ENCODE results near the gene TPM1. TPM values are rescaled to one million over a fixed set of nuclear protein-coding genes. Genes with fewer than 3 reads are reported as not detected.
"Not testable (repeated sequence)": the region's sequence is repeated elsewhere in the genome, so short reads cannot be mapped to it uniquely, and the experiment has no call there.

Gene TPM1
- total RNA-seq, 1 donor from 2014 or later = 4,149 TPM

DNA sequence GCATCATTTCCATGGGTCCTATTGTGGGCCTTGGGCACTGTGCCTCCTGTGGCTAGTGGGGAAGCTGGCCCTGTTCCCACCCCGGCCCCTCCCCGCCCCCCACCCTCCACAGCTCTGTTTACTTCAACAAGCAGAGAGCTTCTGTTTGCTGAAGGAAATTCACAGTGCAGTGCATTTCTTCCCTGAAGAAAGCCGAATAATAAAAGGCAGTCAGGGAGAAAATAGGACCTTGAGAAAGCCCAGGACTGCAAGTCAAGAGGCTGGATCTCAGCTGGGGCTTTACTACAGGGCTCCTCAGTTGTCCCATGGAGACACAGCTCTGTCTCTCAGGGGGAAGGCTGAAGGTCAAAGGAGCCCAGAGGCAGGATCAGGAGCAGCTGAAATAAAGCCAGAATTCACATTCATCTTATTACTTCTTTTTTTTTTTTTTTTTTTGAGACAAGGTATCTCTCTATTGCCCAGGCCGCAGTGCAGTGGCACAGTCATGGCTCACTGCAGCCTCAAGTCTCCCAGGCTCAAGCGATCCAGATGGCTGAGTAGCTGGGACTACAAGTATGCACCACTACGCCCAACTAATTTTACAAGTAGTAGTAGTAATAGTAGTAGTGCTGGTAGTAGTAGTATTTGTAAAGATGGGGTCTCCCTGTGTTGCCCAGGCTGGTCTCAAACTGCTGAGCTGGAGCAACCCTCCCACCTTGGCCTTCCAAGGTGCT lies 46.1 kb downstream of the TPM1 start:
- Histone ChIP-seq H3K36me3 (ENCODE audit: control insufficient read depth in 3 of 3, insufficient read depth in 3 of 3, low read length in 3 of 3) (no peaks in the 10 kb centered on the region), H3K9ac (ENCODE audit: low read depth in 1 of 3, low read length in 3 of 3) (no peak overlapping the region), H3K4me3 (ENCODE audit: low read length in 3 of 3) (no peak overlapping the region), H3K27me3 (ENCODE audit: control insufficient read depth in 3 of 3, insufficient read depth in 3 of 3, low read length in 3 of 3) (peaks cover 0 to 2% (median 0%) of the 10 kb centered on the region in 3 donors), H3K27ac (ENCODE audit: low read depth, low read length) (no peak overlapping the region), H3K4me1 (ENCODE audit: control insufficient read depth in 3 of 3, insufficient read depth in 3 of 3, low read length in 3 of 3) (peaks cover 5 to 9% (median 8%) of the 10 kb centered on the region in 3 donors), H3K9me3 (ENCODE audit: control insufficient read depth in 3 of 3, low read length in 3 of 3) (no peaks in the 10 kb centered on the region)

DNA sequence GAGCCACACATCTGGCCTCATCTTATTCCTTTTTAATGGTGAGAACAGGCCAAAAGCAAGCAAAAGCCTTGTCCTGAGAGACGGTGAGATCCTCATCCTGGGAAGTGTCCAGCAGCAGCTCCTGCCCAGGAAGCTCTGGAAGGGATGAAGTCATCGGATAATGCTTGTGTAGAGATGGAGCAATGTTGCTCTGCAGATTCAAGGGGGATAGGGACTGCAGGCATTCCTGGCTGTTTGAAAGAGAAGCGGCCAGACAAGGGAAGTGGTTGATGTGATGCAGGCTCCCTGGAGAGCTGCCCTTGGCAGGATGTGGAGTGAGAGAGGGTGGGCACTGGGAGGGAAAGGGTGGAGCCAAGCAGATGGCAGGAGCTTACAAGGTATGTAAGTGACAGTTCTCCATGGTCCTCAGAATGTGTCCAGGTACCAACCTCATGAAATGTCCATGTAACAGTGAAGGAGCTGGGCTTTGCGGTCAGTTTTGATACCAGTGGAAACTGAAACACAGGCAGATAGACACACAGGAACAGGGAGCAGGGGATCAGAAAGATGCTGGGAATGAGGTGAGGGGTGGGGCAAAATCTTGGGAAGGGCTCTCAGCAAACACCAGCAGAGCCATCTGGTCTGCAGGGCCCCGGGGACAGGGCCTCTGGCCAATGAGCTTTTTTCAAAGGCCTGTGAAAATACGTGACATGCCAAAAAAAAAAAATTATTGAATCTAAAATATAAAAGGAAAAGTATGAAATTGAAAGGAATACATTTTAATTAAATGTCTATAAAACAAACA lies 46.9 kb downstream of the TPM1 start:
- Histone ChIP-seq H3K4me3 (ENCODE audit: low read length in 3 of 3) (no peak overlapping the region), H3K9ac (ENCODE audit: low read depth in 1 of 3, low read length in 3 of 3) (no peak overlapping the region), H3K36me3 (ENCODE audit: control insufficient read depth in 3 of 3, insufficient read depth in 3 of 3, low read length in 3 of 3) (no peaks in the 10 kb centered on the region), H3K9me3 (ENCODE audit: control insufficient read depth in 3 of 3, low read length in 3 of 3) (no peaks in the 10 kb centered on the region), H3K27ac (ENCODE audit: low read depth, low read length) (no peak overlapping the region), H3K4me1 (ENCODE audit: control insufficient read depth in 3 of 3, insufficient read depth in 3 of 3, low read length in 3 of 3) (peaks cover 5 to 13% (median 9%) of the 10 kb centered on the region in 3 donors), H3K27me3 (ENCODE audit: control insufficient read depth in 3 of 3, insufficient read depth in 3 of 3, low read length in 3 of 3) (peaks cover 0 to 2% (median 0%) of the 10 kb centered on the region in 3 donors)

DNA sequence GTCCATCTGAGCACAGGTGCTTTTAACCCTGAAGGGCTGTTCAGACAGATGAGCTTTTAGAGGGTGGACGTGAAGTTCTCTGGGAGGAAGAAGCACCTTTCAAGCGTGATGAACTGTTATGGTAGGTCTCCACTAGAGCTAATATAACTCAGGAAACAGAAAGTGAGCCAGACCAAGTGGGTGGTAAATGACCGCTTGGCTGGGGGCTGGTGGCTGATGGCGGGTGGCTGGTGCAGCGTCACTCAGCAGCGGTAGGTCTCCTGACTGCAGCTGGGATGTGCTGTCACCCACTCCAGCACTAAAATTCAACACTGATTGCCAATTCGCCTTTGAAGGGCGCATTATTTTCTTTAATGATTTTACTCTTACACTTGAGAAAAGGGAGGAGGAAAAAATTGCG lies 47.9 kb downstream of the TPM1 start:
- no peak overlapping the region for H3K27ac ChIP-seq (ENCODE audit: low read depth, low read length)
- H3K4me1 ChIP-seq (ENCODE audit: control insufficient read depth in 3 of 3, insufficient read depth in 3 of 3, low read length in 3 of 3) = peaks cover 8 to 16% (median 9%) of the 10 kb centered on the region in 3 donors
- H3K9ac ChIP-seq (ENCODE audit: low read depth in 1 of 3, low read length in 3 of 3) = no peak overlapping the region
- H3K27me3 ChIP-seq (ENCODE audit: control insufficient read depth in 3 of 3, insufficient read depth in 3 of 3, low read length in 3 of 3) = peaks cover 0 to 2% (median 0%) of the 10 kb centered on the region in 3 donors
- no peaks in the 10 kb centered on the region for H3K36me3 ChIP-seq (ENCODE audit: control insufficient read depth in 3 of 3, insufficient read depth in 3 of 3, low read length in 3 of 3)
- no peaks in the 10 kb centered on the region for H3K9me3 ChIP-seq (ENCODE audit: control insufficient read depth in 3 of 3, low read length in 3 of 3)
- no peak overlapping the region for H3K4me3 ChIP-seq (ENCODE audit: low read length in 3 of 3)

DNA sequence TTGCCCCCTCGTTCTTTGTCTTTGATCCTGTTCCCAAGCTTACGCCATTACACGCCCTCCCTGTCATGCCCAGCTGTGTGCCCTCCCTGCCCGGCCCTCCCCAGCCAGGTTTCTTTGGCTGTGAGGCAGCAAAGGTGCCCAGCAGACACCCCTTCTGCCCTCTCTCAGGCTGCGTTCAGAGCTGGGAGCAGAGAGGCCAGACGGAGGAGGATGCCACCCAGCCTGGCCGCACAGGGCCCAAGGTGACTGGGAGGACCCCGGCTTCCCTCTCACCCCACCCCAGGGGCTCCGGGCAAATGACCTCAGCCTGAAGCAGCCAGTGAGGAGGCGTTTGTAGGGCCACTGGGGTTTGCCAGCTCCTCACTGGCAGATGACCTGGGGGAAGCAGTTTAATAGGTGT lies 48.3 kb downstream of the TPM1 start:
- peaks cover 8 to 16% (median 9%) of the 10 kb centered on the region in 3 donors for H3K4me1 ChIP-seq (ENCODE audit: control insufficient read depth in 3 of 3, insufficient read depth in 3 of 3, low read length in 3 of 3)
- no peak overlapping the region for H3K4me3 ChIP-seq (ENCODE audit: low read length in 3 of 3)
- no peaks in the 10 kb centered on the region for H3K9me3 ChIP-seq (ENCODE audit: control insufficient read depth in 3 of 3, low read length in 3 of 3)
- no peaks in the 10 kb centered on the region for H3K36me3 ChIP-seq (ENCODE audit: control insufficient read depth in 3 of 3, insufficient read depth in 3 of 3, low read length in 3 of 3)
- H3K27me3 ChIP-seq (ENCODE audit: control insufficient read depth in 3 of 3, insufficient read depth in 3 of 3, low read length in 3 of 3) = peaks cover 0 to 2% (median 0%) of the 10 kb centered on the region in 3 donors
- no peak overlapping the region for H3K9ac ChIP-seq (ENCODE audit: low read depth in 1 of 3, low read length in 3 of 3)
- H3K27ac ChIP-seq (ENCODE audit: low read depth, low read length) = no peak overlapping the region

DNA sequence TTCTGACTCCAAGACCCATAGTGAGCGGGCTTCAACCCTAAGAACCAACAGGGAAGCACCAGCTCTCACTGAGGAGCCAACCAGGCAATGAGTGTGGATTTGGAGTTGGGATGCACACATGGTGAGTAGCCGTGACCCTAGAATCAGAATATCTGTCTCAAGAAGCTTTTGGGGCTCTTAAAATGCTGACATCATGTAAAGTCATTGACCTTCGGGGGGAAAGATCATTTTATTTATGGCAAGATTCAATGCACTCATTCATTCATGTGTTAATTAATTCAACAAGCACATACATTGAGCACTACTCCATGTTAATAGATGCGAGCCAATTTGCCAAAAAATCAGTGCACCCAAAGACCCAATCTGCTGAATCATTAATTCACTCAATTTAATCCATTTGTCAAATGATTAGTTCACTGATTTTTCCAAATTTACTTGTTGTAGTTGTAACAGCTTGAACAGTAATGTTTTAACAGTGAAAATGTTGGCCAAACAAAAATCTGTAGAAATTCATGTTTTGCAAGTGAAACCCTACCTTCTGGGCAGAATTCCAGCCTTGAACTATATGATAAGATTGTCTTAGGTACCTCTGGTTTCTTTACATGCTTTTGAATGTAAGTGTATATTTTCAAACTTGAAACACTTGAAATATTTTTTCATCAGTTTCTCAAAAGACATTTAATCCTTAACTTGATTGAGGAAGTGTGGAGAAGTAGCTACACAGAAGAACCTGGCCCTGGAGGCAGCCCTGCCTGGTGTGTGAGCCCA lies 49.3 kb downstream of the TPM1 start:
- no peaks in the 10 kb centered on the region for H3K9me3 ChIP-seq (ENCODE audit: control insufficient read depth in 3 of 3, low read length in 3 of 3)
- no peak overlapping the region for H3K9ac ChIP-seq (ENCODE audit: low read depth in 1 of 3, low read length in 3 of 3)
- H3K36me3 ChIP-seq (ENCODE audit: control insufficient read depth in 3 of 3, insufficient read depth in 3 of 3, low read length in 3 of 3) = no peaks in the 10 kb centered on the region
- peaks cover 8 to 16% (median 9%) of the 10 kb centered on the region in 3 donors for H3K4me1 ChIP-seq (ENCODE audit: control insufficient read depth in 3 of 3, insufficient read depth in 3 of 3, low read length in 3 of 3)
- H3K27me3 ChIP-seq (ENCODE audit: control insufficient read depth in 3 of 3, insufficient read depth in 3 of 3, low read length in 3 of 3) = peaks cover 0 to 2% (median 0%) of the 10 kb centered on the region in 3 donors
- no peak overlapping the region for H3K4me3 ChIP-seq (ENCODE audit: low read length in 3 of 3)
- no peak overlapping the region for H3K27ac ChIP-seq (ENCODE audit: low read depth, low read length)

DNA sequence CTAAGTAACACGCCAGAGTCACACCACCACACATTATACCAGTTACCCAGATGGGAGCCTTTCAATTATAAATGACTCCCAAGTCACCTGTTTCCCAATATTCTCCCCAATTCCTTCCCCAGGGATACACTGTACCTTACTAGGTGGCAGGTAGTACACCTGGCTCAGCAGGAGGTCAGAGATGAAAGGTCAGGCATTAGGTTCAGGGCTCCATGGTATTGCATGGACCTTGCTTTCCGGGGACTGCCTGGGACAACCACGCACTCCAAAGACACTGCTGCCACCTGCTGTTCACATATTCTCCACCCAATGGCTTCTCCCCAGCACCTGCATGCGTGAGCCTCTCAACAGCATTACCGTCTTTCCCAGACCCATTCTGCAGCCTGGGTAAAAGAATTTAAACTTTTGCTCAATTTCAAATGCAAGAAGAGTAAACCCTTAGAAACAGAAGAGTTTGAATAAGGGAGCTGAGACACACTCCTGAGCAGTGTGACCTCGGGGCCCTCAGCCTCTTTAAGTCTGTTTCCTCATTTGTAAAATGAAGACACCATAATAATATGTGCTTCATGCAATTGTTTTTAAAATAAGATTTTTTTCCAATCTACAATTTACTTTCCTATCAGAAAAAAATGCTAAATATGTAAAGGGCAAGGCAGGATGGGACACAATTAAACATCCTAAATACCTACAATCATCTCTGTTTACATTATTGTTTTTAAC lies 51.1 kb downstream of the TPM1 start:
- Histone ChIP-seq H3K27me3 (ENCODE audit: control insufficient read depth in 3 of 3, insufficient read depth in 3 of 3, low read length in 3 of 3) (no peaks in the 10 kb centered on the region), H3K9ac (ENCODE audit: low read depth in 1 of 3, low read length in 3 of 3) (no peak overlapping the region), H3K4me1 (ENCODE audit: control insufficient read depth in 3 of 3, insufficient read depth in 3 of 3, low read length in 3 of 3) (peaks cover 8 to 16% (median 9%) of the 10 kb centered on the region in 3 donors), H3K4me3 (ENCODE audit: low read length in 3 of 3) (no peak overlapping the region), H3K9me3 (ENCODE audit: control insufficient read depth in 3 of 3, low read length in 3 of 3) (no peaks in the 10 kb centered on the region), H3K27ac (ENCODE audit: low read depth, low read length) (no peak overlapping the region), H3K36me3 (ENCODE audit: control insufficient read depth in 3 of 3, insufficient read depth in 3 of 3, low read length in 3 of 3) (no peaks in the 10 kb centered on the region)

DNA sequence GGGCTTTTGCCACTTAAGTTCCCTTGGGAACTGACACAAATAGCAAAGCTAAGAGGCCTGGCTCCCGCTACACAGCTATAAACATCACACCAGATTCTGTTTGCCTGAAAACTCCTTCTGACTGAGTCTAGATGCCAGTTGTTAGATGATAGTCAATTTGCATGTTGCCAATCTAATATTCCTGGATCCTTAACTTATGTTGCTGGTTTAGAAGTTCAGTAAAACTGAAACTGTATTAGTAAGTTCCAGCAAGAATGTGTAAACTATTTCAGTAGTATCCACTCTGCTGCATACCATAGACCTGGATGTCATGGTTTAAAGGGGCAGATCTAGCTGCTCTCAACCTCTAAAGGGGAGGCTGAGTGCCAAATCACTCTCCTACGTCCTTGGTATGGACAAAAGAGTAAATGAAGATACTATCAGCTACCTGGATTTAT lies 52.0 kb downstream of the TPM1 start:
- no peak overlapping the region for H3K9ac ChIP-seq (ENCODE audit: low read depth in 1 of 3, low read length in 3 of 3)

DNA sequence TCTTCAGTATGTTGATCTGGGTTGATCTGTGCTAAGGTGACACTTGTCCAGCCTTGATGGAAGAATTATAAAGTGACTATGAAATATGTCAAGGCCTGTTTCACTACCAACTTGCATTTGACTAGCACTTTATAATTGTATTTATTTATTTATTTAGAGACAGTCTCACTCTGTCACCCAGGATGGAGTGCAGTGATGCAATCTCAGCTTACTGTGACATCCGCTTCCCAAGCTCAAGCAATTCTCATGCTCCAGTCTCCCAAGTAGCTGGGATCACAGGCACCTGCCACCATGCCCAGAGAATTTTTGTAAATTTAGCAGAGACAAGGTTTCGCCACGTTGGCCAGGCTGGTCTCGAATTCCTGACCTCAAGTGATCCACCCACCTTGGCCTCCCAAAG lies 53.6 kb downstream of the TPM1 start:
- no peak overlapping the region for H3K9ac ChIP-seq (ENCODE audit: low read depth in 1 of 3, low read length in 3 of 3)
- peaks cover 0 to 8% (median 4%) of the 10 kb centered on the region in 3 donors for H3K4me1 ChIP-seq (ENCODE audit: control insufficient read depth in 3 of 3, insufficient read depth in 3 of 3, low read length in 3 of 3)
- no peaks in the 10 kb centered on the region for H3K36me3 ChIP-seq (ENCODE audit: control insufficient read depth in 3 of 3, insufficient read depth in 3 of 3, low read length in 3 of 3)
- H3K27ac ChIP-seq (ENCODE audit: low read depth, low read length) = no peak overlapping the region
- no peak overlapping the region for H3K4me3 ChIP-seq (ENCODE audit: low read length in 3 of 3)
- H3K27me3 ChIP-seq (ENCODE audit: control insufficient read depth in 3 of 3, insufficient read depth in 3 of 3, low read length in 3 of 3) = no peaks in the 10 kb centered on the region
- no peaks in the 10 kb centered on the region for H3K9me3 ChIP-seq (ENCODE audit: control insufficient read depth in 3 of 3, low read length in 3 of 3)

More for the DNA sequence above, 52.0 kb downstream of the TPM1 start:
- Histone ChIP-seq H3K9me3 (ENCODE audit: control insufficient read depth in 3 of 3, low read length in 3 of 3) (no peaks in the 10 kb centered on the region), H3K4me1 (ENCODE audit: control insufficient read depth in 3 of 3, insufficient read depth in 3 of 3, low read length in 3 of 3) (peaks cover 2 to 10% (median 4%) of the 10 kb centered on the region in 3 donors), H3K27ac (ENCODE audit: low read depth, low read length) (no peak overlapping the region), H3K36me3 (ENCODE audit: control insufficient read depth in 3 of 3, insufficient read depth in 3 of 3, low read length in 3 of 3) (no peaks in the 10 kb centered on the region), H3K4me3 (ENCODE audit: low read length in 3 of 3) (no peak overlapping the region), H3K27me3 (ENCODE audit: control insufficient read depth in 3 of 3, insufficient read depth in 3 of 3, low read length in 3 of 3) (no peaks in the 10 kb centered on the region)

DNA sequence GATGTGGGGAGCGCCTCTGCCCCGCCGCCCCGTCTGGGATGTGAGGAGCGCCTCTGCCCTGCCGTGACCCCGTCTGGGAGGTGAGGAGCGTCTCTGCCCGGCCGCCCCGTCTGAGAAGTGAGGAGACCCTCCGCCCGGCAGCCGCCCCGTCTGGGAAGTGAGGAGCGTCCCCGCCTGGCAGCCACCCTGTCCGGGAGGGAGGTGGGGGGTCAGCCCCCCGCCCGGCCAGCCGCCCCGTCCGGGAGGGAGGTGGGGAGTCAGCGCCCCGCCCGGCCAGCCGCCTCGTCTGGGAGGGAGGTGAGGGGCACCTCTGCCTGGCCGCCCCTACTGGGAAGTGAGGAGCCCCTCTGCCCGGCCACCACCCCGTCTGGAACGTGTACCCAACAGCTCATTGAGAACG lies 56.4 kb downstream of the TPM1 start:
- not testable (repeated sequence) for H3K27me3 ChIP-seq (ENCODE audit: control insufficient read depth in 3 of 3, insufficient read depth in 3 of 3, low read length in 3 of 3); H3K36me3 ChIP-seq (ENCODE audit: control insufficient read depth in 3 of 3, insufficient read depth in 3 of 3, low read length in 3 of 3); H3K27ac ChIP-seq (ENCODE audit: low read depth, low read length); H3K4me1 ChIP-seq (ENCODE audit: control insufficient read depth in 3 of 3, insufficient read depth in 3 of 3, low read length in 3 of 3); H3K9ac ChIP-seq (ENCODE audit: low read depth in 1 of 3, low read length in 3 of 3); H3K9me3 ChIP-seq (ENCODE audit: control insufficient read depth in 3 of 3, low read length in 3 of 3); H3K4me3 ChIP-seq (ENCODE audit: low read length in 3 of 3)

All from skeletal muscle tissue (tissue), 4 donors.